GM12878 (cell line): ENCODE results near the gene TMEM238L. TPM values are rescaled to one million over a fixed set of nuclear protein-coding genes. Genes with fewer than 3 reads are reported as not detected.

Source experiments
- ATAC-seq: fragments of 200-7000 bp; cut with Tn5 transposase; 3 replicates; pipeline ENCODE4 v1.9.1; 2020; ENCODE audit warnings: mild to moderate bottlenecking, moderate library complexity
- BruUV-seq: library from RNA; stranded (reverse); fragments of 400-500 nt; replicated peaks from 2 replicates; lab custom pipeline; 2021; lab: Mats Ljungman, UMichigan
- CTCF ChIA-PET: fragments of 300-600 bp; sonication (Branson Sonifier 250); formaldehyde crosslinking; extraction: SDS; loops from one replicate; lab custom pipeline; 2021; ENCODE audit warnings: inconsistent platforms; lab: Yijun Ruan, JAX
- POLR2A ChIA-PET: fragments of 350-600 bp; formaldehyde crosslinking; extraction: SDS; loops from one replicate; lab custom pipeline; 2021; ENCODE audit warnings: inconsistent platforms; lab: Charles Lee
- RAD21 ChIA-PET: fragments of 300-600 bp; sonication (Branson Sonifier 250); formaldehyde crosslinking; loops from one replicate; lab custom pipeline; 2023; ENCODE audit warnings: antibody characterized with exemption; ENCODE audit not compliant: unreplicated experiment; lab: Charles Lee
- SMC1A ChIA-PET: fragments of 300-600 bp; sonication (Branson Sonifier 250); formaldehyde crosslinking; loops from one replicate; lab custom pipeline; 2023; ENCODE audit not compliant: unreplicated experiment, uncharacterized antibody; lab: Charles Lee
- DNase-seq: peaks from one replicate; pipeline ENCODE4 v3.0.0-alpha.2; 2011; ENCODE audit warnings: low read depth, low spot score
- FAIRE-seq: peaks from 3 replicates; lab custom pipeline; 2011; peaks lifted over from hg19 to GRCh38; lab: Jason Lieb, UNC
- H2AFZ ChIP-seq: 2 replicates; pipeline ENCODE4 v1.6.0; 2011; ENCODE audit warnings: low read depth, low read length, control low read depth; ENCODE audit not compliant: control insufficient read depth
- H3K27ac ChIP-seq: 2 replicates; pipeline ENCODE4 v1.5.1; 2011; ENCODE audit warnings: control low read depth; ENCODE audit not compliant: control insufficient read depth, insufficient read depth
- H3K27me3 ChIP-seq, 2 experiments: replicated peaks in 1 of 2; 2 replicates each; pipeline versions ENCODE4 v1.6.0 to v1.6.1; 2011; ENCODE audit warnings: low read length in 1 of 2; ENCODE audit not compliant: control insufficient read depth in 2 of 2, insufficient read depth in 2 of 2
- H3K36me3 ChIP-seq, 2 experiments: 2 replicates each; pipeline ENCODE4 v1.5.1; 2011; ENCODE audit warnings: low read length in 1 of 2; ENCODE audit not compliant: control insufficient read depth in 2 of 2, insufficient read depth in 2 of 2
- H3K4me1 ChIP-seq: 2 replicates; pipeline ENCODE4 v1.6.1; 2011; ENCODE audit warnings: mild to moderate bottlenecking, low read length, moderate library complexity, mixed read lengths; ENCODE audit not compliant: control insufficient read depth, insufficient read depth
- H3K4me2 ChIP-seq: 2 replicates; pipeline ENCODE4 v1.6.0; 2011; ENCODE audit warnings: control low read depth; ENCODE audit not compliant: control insufficient read depth, insufficient read depth
- H3K4me3 ChIP-seq: fragments of 200-600 bp; sonication (generic); 2 replicates; pipeline ENCODE4 v1.5.1; 2016
- H3K79me2 ChIP-seq: 2 replicates; pipeline ENCODE4 v1.6.0; 2011; ENCODE audit warnings: low read length; ENCODE audit not compliant: control insufficient read depth, insufficient read depth
- H3K9ac ChIP-seq: 2 replicates; pipeline ENCODE4 v1.8.0; 2011; ENCODE audit warnings: low read length, control low read depth, mixed read lengths; ENCODE audit not compliant: control insufficient read depth, insufficient read depth
- H3K9me3 ChIP-seq: replicated peaks from 3 replicates; pipeline ENCODE4 v1.5.1; 2011; ENCODE audit warnings: mild to moderate bottlenecking, low read length; ENCODE audit not compliant: control insufficient read depth, insufficient read depth
- H4K20me1 ChIP-seq: 2 replicates; pipeline ENCODE4 v1.6.0; 2011; ENCODE audit not compliant: control insufficient read depth, insufficient read depth
- CBX5 ChIP-seq: sonication (generic); IDR thresholded peaks from 2 replicates; pipeline ENCODE4 v1.6.1; 2016; ENCODE audit warnings: low read depth, moderate library complexity, mild to moderate bottlenecking, inconsistent platforms
- CREM ChIP-seq: IDR thresholded peaks from 2 replicates; pipeline ENCODE4 v1.6.1; 2014; ENCODE audit warnings: antibody characterized with exemption, low read depth
- CUX1 ChIP-seq: IDR thresholded peaks from 2 replicates; pipeline ENCODE4 v1.6.1; 2012; ENCODE audit warnings: improper control_type of control experiment, low read depth, low read length; ENCODE audit not compliant: insufficient replicate concordance
- EZH2 ChIP-seq: IDR thresholded peaks from 2 replicates; pipeline ENCODE4 v1.6.1; 2012; ENCODE audit warnings: low read depth, mild to moderate bottlenecking, control low read depth, inconsistent platforms, low read length, borderline replicate concordance; ENCODE audit not compliant: control insufficient read depth
- SPI1 ChIP-seq: IDR thresholded peaks from 2 replicates; pipeline ENCODE4 v1.6.1; 2011; ENCODE audit warnings: low read depth, mild to moderate bottlenecking, low read length, moderate library complexity, borderline replicate concordance; ENCODE audit not compliant: insufficient read depth
- YY1 ChIP-seq: IDR thresholded peaks from 2 replicates; pipeline ENCODE4 v1.6.1; 2011; ENCODE audit warnings: low read depth, mild to moderate bottlenecking, low read length
- ZNF24 ChIP-seq: fragments of 450-650 bp; IDR thresholded peaks from 2 replicates; pipeline ENCODE4 v1.6.1; 2017; ENCODE audit warnings: antibody characterized with exemption, mild to moderate bottlenecking
- ZNF687 ChIP-seq: fragments of 450-650 bp; IDR thresholded peaks from 2 replicates; pipeline ENCODE4 v1.6.1; 2017; ENCODE audit warnings: mild to moderate bottlenecking, moderate library complexity
- WGBS: methylation state at CpG from one replicate; pipeline ENCODE4 v1.1.6; 2016; ENCODE audit warnings: low lambda C conversion rate; ENCODE audit not compliant: insufficient replicate concordance, insufficient coverage; ENCODE audit errors: missing lambda C conversion rate; 5-methylcytosine and 5-hydroxymethylcytosine counted together
- in situ Hi-C: fragments of 300-500 bp; cut with MboI; formaldehyde crosslinking; loops from 9 replicates; pipeline ENCODE4 v1.14.3; 2018; ENCODE audit warnings: mixed read lengths
- intact Hi-C: fragments of 100-400 bp; cut with micrococcal nuclease; formaldehyde crosslinking; loops from one replicate; pipeline ENCODE4 v1.14.2; 2022; ENCODE audit not compliant: unreplicated experiment
- polyA plus RNA-seq, 11 experiments: library from polyadenylated mRNA; depleted of rRNA in 4 of 11; unstranded in 6 of 11; stranded (reverse) in 5 of 11; fragments of >200 nt; fragmentation: Nextera tagmentation in 4 of 11; fragmentation: Illumina TruSeq in 1 of 11; extraction: Ambion mirVana in 4 of 11; extraction: Trizol in 1 of 11; gene quantifications; 1 replicate in 1 of 11; 2 replicates in 10 of 11; pipeline versions ENCODE4 v1.2.1 to v1.2.3, GENCODE V29; 2011 to 2016; ENCODE audit warnings: inconsistent platforms in 2 of 11, missing spikeins in 2 of 11, low read depth in 1 of 11
- total RNA-seq, 4 experiments: library from RNA; depleted of rRNA in 3 of 4; stranded (reverse); fragments of >200 nt in 3 of 4; fragmentation: Illumina TruSeq in 1 of 4; extraction: Trizol in 1 of 4; gene quantifications; 2 replicates each; pipeline versions ENCODE4 v1.2.1 to v1.2.3, GENCODE V29; 2013 to 2021
- TF ChIP-seq, protein P1 (sequence below): IDR thresholded peaks from 2 replicates; pipeline ENCODE4 v1.6.1; 2011; ENCODE audit warnings: low read depth, low read length, improper control_type of control experiment, borderline replicate concordance

TMEM238L gene
- total and polyA plus RNA-seq, 10 of the 15 experiments (the other 5 are each of a cell fraction or from before 2014, with no cell fraction given): not detected

DNA sequence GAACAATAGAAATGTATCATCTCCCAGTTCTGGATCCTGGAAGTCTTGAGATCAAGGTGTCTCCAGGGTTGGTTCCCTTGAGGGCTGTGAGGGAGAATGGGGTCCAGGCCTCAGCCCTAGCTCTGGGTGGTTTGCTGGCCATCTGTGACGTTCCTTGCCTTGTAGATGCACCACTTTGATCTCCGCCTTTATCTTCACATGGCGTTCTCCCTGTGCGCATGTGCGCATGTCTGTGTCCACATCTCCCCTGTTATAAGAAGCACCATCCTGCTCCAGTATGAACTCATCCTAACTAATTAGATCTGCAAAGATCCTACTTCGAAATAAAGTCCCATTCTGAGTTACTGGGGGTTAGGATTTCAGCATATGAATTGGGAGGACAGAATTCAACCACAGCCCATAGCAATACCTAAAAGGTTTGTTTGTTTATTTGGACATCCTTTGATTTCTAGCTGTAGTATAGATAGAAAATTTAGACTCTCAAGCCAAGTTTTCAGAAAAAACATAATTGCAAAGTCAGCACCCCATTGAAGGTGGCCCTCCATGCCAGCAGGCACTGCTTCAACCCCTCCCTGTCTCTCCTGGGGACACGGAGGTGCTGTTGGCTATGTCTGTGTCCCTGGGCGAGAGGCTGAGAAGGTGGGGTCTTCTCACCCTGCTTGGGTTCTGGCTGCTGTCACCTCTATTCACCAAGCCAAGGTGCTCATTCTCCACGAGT is 2.8 kb upstream of the TMEM238L start:
- no peak overlapping the region for H3K27ac ChIP-seq
- no peak for ATAC-seq
- POLR2A ChIA-PET: no interaction called here
- TF ChIP-seq SPI1 (no peak), ZNF24 (no peak), EZH2 (no peak), ZNF687 (no peak), CUX1 (no peak), YY1 (no peak), CBX5 (no peak), CREM (no peak)
- TF ChIP-seq, protein P1, sequence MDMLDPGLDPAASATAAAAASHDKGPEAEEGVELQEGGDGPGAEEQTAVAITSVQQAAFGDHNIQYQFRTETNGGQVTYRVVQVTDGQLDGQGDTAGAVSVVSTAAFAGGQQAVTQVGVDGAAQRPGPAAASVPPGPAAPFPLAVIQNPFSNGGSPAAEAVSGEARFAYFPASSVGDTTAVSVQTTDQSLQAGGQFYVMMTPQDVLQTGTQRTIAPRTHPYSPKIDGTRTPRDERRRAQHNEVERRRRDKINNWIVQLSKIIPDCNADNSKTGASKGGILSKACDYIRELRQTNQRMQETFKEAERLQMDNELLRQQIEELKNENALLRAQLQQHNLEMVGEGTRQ: no peak
- TF ChIP-seq, all 136 proteins: peak for 0
- Histone ChIP-seq H3K27me3 (0 out of 4 replicates have a peak, but pooled peaks cover 0 to 2% of the 10 kb centered on the region in 2 experiments), H2AFZ (no peak overlapping the region), H3K9ac (no peak overlapping the region), H3K4me2 (no peak overlapping the region), H3K36me3 (no peaks in the 10 kb centered on the region), H3K79me2 (no peaks in the 10 kb centered on the region), H3K4me1 (no peaks in the 10 kb centered on the region), H3K4me3 (no peak overlapping the region), H4K20me1 (no peaks in the 10 kb centered on the region), H3K9me3 (no peaks in the 10 kb centered on the region)
- 41% methylated on average over 9 of the region's 9 CpGs for WGBS
- SMC1A ChIA-PET: no interaction called here
- RAD21 ChIA-PET: no interaction called here
- no TSS peak for BruUV-seq
- no peak for FAIRE-seq
- in situ Hi-C loops (no loop called here), intact Hi-C loops (no loop called here)
- DNase-seq: no peak
- CTCF ChIA-PET: interaction anchor here (0.6 kb wide), 1 partner anchor 143 kb away, joined by 3 read pairs; no protein-coding TSS in a partner anchor
